Measurements from ENCODE around the gene TLR10.
"Not testable (repeated sequence)": the region's sequence is repeated elsewhere in the genome, so short reads cannot be mapped to it uniquely, and the experiment has no call there.

Gene TLR10

DNA sequence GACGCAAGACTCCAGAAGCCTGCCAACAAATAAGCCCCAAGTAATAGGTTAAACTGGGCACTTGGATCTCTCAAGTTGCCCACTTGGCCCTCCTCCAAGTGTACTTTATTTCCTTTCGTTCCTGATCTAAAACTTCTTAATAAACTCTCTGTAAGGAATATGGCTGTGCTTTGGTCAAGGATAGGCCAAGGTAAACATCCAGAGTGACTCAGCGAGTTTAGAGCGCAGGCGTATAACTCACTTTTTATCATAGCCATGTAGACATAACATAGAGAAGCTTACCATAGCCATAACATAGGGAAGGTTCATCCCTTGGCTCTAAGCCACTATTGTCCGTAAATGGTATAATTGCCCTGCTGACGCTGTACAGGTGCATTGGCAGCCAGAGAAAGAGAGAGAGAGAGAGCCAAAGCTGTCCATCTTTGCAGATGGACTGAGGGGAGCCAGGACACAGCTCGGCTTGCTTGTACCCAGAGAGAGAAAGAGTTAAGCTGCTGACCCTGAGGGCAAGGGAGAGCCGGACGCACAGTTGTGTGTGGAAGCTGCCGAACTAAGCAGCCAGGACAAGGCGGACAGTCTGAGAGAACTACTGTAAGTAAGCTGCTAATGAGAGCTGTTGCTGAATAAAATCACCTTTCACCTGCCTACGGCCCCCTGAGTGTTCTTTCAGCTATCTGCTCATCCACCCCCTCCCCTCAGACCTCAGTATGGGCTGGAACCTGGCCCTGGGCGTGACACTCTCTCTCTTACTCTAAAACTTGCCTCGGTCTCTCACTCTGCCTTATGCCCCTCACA is 20.0 kb upstream of the TLR10 start:
- no peak for DNase-seq

DNA sequence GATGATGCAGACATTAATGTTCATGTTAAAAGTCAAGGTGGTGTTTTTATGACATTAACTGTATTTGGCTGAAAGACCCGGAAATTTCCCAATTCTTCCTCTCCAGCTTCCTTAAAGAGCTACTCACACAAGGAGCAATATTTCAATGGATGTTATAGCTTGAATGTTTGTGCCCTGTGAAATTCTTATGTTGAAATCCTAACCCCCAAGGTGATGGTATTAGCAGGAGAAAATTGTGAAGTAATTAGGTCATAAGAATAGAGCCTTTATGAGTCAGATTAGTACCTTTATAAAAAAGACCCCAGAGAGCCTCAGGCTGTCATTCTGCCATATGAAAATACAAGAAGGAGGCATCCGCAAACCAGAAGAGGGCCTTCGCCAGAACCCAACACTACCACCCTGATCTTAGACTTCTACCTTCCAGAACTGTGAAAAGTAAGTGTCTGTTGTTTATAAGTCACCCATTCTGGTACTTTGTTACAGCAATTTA is 18.2 kb upstream of the TLR10 start:
- DNase-seq = no peak

DNA sequence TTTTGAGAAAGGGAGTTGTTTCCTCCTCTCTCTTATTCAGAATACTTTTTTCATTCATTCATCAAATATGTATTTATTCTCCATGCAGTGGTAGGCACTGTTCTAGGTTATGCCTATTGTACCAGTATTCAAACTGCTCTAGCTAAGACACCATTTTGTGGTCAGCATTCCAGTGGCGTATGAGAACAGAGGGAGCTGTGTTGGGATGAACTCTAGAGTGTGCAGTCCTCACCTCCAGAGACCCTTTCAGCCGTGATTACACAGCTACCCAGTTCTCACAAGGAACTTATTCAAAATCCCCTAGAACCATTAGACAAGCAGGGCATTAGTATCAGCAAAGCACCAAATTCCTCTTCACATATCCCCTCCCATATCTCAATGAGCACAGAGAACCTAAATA is 17.6 kb upstream of the TLR10 start:
- DNase-seq = no peak

DNA sequence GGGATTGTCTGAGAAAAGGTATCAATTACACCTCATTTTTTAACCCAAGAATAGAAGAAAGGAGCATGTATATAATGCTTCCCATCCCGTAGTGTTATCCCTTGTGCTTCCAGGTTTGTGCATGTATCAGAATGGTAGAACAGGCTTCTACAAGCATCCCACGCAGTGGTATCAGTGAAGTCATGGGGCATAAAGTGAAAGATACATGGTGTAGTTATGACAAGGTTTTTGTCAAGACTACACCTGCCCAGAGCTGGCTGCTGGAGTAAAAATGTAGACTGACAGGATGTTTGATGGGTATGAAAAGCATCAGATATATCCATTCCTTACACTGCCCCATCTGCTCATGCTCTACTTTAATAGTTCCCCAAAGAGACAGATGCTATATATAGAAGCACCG is 12.3 kb upstream of the TLR10 start:
- no peak for DNase-seq

DNA sequence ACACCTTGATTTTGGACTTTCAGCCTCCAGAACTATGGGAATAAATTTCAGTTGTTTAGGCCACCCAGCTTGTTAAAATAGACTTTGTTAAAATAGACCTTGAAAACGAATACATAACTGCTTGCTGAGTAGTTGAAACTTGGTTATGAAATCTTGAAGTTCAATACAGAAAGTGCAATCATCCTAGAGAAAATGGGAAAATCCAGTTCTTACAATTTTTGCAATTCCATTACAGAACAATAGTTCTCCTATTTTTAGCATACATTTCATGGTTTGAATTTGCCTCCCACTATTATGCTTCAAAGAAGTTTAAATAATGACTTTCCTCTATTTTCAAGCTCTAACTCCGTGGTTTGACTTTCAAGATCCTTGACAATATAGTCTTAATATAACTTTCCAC is 11.3 kb upstream of the TLR10 start:
- no peak for DNase-seq

DNA sequence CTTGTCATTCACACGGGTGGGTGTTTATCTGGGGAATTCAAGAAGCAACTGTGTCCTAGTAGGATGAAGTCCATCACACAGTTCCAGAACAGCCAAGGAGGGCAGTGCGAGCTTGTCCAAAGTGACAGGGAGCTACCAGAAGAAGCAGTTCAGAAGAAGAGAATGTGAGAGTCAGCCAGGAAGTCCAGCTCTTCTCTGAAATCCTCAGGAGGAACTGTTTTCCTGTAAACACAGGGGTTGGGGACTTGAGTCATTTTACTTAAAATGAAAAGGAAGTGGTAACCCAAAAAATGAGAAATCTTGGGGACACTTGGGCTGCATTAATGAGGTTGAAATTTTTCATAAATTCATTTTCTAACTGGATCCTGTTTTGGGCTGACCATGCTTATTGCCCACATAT is 8.2 kb upstream of the TLR10 start:
- DNase-seq = no peak

DNA sequence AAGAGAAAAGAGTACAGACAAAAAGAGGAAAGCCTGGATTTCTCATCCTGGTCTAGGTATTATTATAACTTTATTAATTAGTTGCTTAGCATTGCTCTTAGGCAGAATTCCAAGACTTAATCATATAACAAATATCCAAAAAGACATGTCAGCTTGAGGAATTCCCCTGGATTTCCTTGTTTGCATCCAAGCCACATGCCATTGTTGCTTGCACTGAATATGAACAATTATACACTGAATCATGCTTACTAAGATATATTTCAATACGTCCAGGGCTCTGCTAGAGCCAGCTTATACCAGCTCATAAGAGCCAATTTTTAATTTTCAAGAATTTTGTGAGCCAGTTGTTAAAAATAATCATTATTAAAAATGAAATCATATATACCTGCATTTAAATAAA is 5.5 kb upstream of the TLR10 start:
- DNase-seq = no peak

DNA sequence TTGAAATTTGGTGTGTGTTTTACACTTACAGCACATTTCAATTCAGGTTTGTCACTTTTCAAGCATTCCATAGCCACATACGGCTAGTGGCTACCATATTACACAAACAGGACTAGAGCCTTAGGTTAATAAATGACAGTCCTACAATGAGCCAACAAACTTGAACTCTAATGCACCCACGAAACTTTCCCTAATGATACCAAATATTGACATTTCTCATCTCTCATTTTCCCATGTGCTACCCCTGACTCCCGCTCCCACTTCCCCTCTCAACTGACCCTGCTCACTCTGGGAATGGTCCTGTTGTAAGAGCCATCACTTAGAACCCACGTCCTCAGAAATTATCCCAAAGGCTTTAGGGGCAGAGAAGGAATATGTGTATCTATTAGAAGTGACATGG is 4.9 kb upstream of the TLR10 start:
- DNase-seq = no peak

DNA sequence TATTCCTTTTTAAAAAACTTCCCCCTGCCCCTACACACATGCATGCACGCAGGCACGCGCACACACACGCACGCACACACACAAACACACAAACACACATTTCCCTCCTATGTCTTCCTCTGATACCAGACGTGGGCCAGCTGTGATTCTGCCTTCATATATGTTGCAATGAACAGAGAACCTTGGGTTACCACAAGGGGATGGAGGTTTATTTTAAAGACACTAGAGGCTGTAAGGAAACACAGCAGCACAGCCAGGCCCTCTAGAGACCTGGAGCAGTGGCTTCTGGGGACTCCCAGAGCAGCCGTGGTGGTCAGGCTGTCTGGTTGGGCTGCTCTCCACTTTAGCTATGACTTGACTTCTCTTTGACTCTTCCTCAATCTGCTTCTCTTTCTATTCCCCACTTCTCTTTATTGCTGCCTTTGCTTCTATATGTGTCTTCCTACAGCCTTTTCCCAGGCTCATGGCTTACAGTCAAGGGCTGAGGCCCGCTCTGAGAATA is 3.2 kb upstream of the TLR10 start:
- no peak for DNase-seq

DNA sequence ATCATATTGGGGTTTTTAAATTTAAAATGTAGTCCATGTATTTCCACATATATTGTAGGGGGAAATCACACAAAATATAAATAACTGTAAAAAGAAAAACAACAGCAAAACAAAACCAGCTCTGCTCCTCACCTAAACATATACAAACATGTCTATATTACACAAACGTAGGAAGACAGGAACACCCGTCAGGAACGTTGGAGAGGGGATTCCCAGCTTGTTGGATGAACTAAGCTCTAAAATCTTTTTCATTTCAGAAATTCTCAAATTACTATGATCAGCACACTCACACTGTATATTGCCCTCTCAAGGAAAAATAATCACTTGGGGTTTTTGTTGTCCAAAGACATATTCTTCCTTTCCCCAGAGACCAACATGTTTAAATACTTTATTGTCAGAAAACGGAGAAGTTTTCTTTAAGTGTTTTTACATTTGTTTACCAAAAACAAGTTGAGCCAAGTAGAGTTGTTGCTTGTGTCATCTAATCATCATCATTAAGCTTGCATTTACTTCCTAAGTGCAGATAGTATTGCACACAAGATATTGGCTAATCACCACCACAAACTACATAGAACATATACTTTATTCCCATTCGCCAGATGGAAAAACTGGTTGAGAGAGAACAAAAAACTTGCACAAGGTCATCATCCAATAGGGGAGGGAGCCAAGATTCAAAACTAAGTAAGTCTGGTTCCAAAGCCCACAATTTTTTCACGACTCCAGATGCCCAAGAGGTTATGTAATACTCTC is 2.4 kb upstream of the TLR10 start:
- DNase-seq = no peak

DNA sequence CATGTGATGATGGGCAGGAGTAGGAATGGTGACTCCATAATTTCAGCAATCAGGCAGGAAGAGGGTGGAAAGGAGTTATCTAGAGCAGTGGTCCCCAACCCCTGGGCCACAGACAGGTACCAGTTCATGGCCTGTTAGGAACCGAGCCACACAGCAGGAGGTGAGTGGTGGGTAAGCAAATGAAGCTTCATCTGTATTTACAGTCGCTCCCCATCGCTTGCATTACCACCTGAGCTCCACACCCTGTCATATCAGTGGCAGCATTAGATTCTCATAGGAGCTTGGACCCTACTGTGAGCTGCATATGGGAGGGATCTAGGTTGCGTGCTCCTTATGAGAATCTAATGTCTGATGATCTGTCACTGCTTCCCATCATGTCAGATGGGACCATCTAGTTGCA is 1.4 kb upstream of the TLR10 start:
- DNase-seq = no peak

DNA sequence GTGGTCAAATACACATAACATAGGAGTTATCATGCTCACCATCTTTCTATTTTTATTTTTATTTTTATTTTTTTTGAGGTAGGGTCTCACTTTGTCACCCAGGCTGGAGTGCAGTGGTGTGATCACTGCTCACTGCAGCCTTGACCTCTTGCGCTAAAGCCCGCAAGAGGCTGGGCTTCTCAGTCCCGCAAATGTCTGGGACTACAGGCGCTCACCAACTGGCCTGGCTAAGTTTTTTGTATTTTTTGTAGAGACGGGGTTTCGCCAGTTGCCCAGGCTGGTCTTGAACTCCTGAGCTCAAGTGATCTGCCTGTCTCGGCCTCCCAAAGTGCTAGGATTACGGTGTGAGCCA is 295 bp upstream of the TLR10 start:
- no peak for DNase-seq

DNA sequence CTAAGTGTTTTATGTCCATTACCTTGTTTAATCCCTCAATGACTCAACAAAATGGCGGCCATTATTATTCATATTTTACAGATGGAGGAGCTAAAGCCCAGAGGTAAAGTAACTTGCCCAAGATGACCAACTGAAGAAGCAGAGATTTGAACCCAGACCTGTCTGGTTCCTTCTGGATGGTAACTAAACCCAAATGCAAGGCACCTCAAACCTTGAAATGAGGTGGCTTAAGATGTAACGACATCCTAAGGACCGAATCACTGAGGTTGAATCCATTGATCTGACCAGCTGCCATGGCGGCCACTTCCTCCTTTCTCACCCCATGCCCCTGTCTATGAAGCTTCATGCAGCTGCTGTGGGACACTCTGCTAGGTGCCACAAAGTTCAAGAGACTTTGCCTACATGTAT is 932 bp downstream of the TLR10 start:
- DNase-seq = no peak

DNA sequence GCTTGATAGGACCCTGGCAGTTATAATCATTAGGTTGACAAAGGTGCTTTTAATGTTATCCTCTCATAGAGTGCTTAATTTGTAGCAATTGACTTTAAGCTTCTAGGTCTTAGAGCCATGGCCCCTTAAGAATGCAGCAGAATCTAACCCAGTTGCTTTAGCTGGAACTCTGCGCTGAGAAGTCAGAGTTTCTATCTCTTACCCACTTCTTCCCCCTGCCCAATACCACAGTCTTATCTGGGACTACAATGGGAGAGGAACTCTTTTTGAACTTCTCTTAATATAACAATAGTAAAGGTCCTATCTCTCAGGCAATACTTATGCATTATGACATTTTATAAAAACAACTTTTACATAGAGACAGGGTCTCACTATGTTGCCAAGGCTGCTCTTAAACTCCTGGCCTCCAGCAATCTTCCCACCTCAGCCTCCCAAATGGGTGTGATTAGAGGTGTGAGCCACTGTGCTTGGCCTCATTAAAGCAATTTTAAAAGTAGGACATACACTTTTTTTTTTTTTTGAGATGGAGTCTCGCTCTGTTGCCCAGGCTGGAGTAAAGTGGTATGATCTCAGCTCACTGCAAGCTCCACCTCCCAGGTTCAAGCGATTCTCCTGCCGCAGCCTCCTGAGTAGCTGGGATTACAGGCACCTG is 1.8 kb downstream of the TLR10 start:
- DNase-seq = no peak

DNA sequence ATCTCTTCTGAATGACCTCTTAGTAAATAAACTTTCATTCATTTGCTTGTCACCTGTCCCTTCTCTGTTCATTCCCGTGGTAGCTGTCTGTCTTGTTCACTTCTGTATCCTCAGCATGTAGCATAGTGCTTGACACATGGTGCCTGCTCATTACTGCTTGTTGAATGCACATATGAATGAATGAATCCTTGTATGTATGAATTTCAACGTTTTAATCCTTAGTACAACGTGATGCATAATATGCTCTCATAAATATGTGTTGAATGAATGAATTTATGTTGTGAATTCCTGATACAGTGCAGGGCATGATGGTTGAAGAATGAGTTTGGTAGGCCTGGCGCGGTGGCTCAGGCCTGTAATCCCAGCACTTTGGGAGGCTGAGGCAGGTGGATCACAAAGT is 3.0 kb downstream of the TLR10 start:
- DNase-seq = no peak

DNA sequence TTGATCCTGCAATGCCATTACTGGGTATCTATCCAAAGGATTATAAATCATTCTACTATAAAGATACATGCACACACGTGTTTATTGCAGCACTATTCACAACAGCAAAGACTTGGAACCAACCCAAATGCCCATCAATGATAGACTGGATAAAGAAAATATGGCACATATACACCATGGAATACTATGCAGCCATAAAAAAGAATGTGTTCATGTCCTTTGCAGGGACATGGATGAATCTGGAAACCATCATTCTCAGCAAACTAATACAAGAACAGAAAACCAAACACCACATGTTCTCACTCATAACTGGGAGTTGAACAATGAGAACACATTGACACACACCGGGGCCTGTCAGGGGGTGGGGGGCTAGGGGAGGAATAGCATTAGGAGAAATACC is 4.9 kb downstream of the TLR10 start:
- DNase-seq = not testable (repeated sequence)

DNA sequence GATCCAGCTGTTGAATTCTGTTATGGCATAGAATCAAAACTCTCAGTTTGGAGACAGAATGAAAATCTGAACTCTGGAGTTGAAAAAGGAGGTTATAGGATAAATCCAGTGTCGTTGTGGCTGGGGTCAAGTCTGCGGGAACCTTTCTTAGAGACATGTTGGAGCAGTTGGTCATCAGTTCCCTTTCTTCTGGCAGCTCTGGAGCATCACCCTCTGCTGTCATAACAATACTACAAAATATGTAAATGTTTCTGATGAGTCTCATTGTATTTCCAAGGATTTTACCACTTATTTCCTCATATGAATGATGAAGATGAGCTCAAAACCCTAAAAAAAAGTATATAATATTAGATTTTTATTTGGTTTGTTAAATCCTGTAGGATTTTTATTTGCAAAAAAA is 7.5 kb downstream of the TLR10 start:
- no peak for DNase-seq

DNA sequence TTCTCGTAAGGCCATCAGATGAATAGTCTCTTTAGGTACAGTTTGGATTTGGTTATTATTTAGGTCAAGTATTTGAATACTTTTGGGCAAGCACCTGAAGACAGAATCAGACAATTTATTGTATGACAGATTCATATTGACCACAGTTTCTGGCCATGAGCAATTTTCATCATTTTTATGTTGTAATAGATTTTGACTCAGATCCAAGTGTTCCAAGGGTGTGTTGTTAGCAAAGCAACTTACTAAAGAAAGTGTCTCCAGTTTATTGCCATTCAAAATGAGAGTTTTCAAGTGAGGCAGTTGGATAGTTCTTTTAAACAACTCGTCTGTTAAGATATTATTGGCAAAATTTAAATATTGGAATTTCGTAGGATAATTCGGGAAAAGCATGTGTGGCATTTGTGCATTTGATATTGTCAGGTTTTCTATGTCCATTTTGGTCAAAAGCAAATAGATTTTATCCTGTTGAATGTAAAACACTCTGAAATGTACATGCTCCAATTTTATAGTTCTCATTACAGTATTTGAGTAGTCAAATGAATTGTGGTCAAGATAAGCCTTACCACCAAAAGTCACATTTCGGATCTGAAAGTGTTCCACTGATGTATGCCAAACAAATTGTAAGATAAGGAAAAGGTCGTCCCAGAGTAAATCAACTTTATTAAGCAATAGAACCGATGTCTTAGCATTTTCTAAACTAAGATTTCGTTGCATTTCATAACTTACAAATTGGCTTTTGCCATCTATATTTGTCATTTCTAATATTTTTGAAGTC is 8.4 kb downstream of the TLR10 start:
- DNase-seq = no peak

DNA sequence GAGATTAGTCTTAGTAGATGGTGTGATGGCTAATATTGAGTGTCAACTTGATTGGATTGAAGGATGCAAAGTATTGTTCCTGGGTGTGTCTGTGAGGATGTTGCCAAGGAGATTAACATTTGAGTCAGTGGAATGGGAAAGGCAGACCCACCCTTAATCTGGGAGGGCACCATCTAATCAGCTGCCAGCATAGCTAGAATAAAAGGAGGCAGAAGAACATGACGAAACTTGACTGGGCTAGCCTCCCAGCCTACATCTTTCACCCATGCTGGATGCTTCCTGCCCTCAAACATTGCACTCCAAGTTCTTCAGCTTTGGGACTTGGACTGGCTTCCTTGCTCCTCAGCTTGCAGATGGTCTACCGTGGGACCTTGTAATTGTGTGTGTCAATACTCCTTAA is 12.5 kb downstream of the TLR10 start:
- not testable (repeated sequence) for DNase-seq

DNA sequence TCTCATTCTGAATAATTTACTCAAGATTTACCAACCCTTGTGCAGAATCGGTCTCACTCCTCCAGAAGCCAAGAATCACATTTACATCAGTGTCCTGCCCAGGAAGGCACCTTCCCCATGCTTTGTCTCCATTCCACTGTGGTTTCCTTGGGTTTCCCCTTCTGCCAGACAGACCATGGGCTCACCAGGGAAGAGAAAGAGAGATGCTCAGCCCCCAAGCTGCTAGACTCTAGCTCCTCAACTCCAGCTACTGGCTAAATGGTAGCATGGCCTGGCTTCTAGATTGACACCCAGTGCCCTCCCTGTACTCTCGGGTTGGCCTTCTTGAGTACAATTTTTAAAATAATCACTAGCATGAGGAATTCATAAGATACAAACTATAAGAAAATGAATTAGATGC is 12.9 kb downstream of the TLR10 start:
- DNase-seq = no peak

DNA sequence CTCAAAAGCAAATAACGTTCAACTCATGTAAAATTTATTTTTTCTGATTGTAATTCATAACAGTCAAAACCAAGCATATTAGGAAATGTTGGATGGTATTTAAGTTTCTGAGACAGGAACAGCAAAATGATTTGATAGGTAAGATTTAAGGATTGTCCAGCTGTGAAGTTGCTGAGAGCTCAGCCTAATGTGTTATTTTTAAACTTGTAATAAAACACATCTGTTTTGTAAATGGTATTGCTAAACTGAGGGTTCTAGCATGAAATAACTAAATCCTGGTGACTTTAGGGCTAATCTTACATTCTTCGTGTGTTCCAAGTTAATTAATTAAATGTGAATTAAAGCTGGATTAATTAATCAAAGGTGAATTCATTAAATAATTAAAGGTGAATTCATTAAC is 13.3 kb downstream of the TLR10 start:
- DNase-seq = no peak

DNA sequence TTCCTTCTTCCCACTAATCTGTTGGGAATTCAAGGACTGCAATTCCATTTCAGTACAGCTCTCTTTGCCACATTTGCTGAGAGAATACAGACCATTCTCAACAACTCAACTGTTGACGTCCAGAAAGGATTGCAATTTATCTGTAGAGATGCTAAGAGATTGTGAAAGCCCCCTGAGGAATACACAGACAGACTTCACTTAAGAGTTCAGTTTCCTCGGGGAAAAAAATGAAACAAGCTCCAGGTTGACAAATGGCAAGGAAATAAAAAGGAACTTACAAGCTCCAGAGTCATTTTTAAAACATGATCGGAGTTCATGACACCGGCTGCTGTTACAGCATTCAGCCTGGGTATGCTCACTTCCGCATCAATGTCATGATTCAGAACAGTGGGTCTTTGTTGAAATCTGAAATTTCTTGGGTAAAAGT is 13.8 kb downstream of the TLR10 start:
- no peak for DNase-seq

DNA sequence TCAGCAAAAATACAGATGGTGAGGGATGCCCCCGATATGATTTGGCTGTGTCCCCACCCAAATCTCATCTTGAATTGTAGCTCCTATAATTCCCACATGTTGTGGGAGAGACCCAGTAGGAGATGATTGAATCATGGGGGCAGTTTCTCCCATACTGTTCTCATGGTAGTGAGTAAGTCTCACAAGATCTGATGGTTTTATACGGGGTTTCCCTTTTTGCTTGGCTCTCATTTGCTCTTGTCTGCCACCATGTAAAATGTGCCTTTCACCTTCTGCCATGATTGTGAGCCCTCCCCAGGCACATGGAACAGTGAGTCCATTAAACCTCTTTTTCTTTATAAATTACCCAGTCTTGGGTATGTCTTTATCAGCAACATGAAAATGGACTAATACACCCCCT is 15.8 kb downstream of the TLR10 start:
- not testable (repeated sequence) for DNase-seq

Data from SW 1271 (cell line).